ENCODE measurements around the gene ZNF552.
"Not testable (repeated sequence)": the region's sequence is repeated elsewhere in the genome, so short reads cannot be mapped to it uniquely, and the experiment has no call there.

The ZNF552 gene

GRCh38 chr19:57817976-57818375 lies 3.3 kb upstream of the ZNF552 start:
- no peak for DNase-seq

- DNase-seq: no peak
Measured at GRCh38 chr19:57816652-57817051, 1.9 kb upstream of the ZNF552 start.

DNA sequence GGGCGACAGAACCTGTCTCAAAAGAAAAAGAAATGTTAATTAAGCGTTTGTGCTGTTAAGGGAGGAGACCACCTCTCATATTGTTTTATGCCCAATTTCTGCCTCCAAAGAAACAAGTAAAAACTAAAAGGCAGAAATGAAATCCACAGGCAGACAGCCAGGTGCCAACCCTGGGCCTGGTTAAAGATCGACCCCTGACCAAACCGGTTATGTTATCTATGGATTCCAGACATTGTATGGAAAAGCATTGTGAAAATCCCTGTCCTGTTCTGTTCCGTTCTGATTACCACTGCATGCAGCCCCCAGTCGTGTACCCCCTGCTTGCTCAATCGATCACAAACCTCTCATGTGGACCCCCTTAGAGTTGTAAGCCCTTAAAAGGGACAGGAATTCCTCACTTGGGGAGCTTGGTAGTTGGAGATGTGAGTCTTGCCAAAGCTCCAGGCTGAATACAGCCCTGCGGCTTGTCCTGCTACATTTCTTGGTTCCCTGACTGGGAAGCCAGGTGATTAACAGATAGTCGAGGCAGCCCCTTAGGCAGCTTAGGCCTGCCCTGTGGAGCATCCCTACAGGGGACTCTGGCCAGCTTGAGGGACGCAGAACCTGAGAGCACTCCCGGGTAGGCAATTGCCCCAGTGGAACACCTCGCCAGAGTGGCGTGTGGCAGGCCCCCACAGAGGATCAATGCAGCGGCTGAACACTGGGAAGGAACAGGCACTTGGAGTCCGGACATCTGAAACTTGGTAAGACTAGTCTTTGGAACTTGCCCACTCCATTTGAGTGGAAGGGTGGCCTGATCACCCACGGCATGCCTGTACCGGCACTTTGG lies 748 bp upstream of the ZNF552 start:
- DNase-seq: no peak

DNA sequence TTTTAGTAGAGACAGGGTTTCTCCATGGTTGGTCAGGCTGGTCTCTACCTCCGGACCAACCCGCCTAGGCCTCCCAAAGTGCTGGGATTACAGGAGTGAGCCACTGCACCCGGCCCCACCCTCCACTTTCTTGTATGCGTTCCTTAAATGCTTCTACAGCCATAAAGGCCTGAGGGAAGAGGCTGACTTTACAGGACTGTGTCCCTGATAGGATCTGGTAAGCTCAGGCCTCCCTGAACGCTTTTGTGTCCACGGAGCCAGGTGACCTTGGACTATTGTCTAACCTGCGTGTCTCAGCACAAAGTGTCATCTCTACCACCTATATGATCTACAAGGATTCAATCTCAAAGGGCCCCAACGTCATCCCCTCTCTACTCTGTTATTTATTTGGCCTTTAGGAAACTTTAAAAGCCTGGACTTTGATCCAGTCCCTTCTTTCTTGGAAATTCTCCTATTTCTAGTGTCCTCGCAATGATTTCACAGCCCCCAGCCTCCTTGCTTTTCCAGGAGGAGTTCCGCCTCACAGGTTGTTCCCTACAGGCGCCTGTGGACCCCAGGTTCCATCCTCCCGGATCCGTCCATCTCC lies 701 bp downstream of the ZNF552 start:
- no peak for DNase-seq

DNA sequence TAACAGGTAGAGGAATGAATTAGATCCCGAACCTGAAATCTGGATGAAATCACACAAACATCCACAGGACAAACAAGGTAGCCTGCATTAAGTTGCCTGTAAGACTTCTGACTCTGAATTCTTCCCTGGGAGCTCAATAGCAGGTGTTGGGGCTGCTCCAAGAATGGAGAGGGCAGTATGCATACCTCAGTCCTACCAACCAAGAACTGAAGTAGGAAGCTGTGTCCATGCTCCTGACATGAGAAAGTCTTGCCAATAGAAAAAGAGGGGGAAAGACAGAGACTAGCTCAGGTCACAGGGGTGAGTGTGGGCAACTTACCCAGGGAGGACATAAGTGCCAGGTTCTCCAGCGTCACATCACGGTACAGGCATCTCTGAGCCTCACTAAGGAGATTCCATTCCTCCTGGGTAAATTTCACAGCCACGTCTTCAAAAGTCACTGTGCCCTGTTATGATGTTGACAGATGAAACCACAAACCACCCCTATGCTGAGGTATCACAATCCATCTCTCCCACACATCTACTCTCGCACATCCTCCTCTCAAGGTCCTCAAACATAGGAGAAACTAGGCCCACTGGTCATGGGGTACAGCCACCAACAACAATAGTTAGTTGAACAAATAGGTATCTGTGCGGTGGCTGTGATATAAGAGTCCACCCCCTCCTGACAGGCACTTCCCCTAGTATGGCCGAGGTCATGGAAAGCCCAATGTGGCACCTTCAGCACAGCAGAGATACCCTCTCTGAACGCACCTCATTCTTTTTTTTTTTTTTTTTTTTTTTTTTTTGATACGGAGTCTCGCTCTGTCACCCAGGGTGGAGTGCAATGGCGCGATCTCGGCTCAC lies 1.5 kb downstream of the ZNF552 start:
- DNase-seq: not testable (repeated sequence)

GRCh38 chr19:57812226-57812625 lies 2.5 kb downstream of the ZNF552 start:
- no peak for DNase-seq

GRCh38 chr19:57810410-57811295 lies 4.1 kb downstream of the ZNF552 start:
- DNase-seq: not testable (repeated sequence)

DNA sequence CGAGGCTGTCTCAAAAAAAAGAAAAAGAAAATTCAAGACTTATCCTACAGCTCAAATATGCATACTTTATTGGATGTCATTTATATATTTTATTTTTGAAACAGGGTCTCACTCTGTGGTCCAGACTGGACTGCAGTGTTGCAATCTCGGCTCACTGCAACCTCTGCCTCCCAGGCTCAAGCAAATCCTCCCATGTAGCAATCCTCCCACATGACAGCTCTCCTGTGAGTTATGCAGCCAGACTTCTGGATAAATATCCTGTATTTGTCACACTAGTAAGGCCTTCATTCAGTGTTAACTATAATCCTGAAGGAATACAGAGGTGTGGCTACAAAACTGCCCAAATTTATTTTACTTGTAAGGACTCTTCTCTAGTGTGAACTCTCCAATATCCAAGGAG lies 7.2 kb downstream of the ZNF552 start:
- no peak for DNase-seq

- DNase-seq: no peak
Measured at GRCh38 chr19:57803594-57804325, 11.0 kb downstream of the ZNF552 start.

DNA sequence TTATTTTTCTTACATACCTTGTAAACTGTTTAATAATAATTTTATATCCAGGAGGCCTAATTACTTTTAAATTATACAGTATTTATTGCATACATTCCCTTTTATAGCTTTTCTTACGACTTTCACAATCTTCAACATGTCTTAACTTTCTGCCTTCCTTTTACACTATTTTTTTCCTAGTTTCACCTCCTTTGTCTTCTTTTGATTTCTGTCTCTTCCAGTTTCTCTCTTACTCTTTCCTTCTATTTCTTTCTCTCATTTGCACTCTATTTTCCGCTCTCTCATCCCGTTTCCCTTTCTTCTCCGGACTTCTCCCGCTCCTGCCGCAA lies 11.5 kb downstream of the ZNF552 start:
- DNase-seq: no peak

- no peak for DNase-seq
Measured at GRCh38 chr19:57802269-57802668, 12.4 kb downstream of the ZNF552 start.

- DNase-seq: no peak
Measured at GRCh38 chr19:57800696-57801095, 14.0 kb downstream of the ZNF552 start.

DNA sequence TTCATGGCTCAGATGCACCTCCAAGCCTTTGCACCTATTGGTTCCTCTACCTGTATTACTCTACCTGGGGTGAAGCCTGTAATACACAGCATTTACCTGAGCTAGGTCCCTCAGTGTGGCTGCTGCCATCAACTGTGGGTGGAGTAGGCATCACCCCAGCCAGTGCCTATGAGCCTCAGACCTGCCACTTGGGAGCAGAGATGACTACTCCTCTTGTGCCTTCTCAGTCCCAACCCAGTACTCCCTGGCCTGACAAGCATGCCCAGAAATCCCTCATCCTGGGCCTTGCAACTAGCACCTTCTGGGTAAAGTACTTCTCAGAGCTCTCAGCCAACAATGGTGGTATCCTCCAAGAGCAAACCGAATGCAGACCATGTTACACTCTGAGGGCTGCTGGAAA lies 18.1 kb downstream of the ZNF552 start:
- DNase-seq: not testable (repeated sequence)

GRCh38 chr19:57789288-57789687 lies 25.4 kb downstream of the ZNF552 start:
- DNase-seq: no peak

GRCh38 chr19:57788114-57788692 lies 26.5 kb downstream of the ZNF552 start:
- no peak for DNase-seq

- no peak for DNase-seq
Measured at GRCh38 chr19:57786906-57787305, 27.8 kb downstream of the ZNF552 start.

DNA sequence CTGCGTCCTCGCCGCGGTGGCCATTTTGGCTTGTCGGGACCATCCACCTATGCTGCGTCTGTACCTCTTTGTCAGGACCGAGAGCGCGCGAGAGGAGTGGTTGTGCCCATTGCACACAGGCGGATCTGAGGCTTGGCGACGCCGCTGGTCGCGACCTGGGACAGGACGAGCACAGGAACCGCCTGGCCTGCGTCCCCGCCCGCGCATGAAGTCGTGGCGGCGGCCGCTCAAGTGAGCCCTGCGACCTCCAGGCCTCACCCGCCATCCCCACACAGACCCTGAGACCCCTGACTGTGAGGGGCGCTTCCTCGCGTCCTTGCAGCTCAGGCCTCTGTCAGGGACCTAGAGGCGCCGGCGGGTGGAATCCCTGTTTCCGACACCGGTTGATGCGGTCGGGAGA lies 28.4 kb downstream of the ZNF552 start:
- DNase-seq: no peak

GRCh38 chr19:57779220-57779845 lies 35.4 kb downstream of the ZNF552 start:
- no peak for DNase-seq

DNA sequence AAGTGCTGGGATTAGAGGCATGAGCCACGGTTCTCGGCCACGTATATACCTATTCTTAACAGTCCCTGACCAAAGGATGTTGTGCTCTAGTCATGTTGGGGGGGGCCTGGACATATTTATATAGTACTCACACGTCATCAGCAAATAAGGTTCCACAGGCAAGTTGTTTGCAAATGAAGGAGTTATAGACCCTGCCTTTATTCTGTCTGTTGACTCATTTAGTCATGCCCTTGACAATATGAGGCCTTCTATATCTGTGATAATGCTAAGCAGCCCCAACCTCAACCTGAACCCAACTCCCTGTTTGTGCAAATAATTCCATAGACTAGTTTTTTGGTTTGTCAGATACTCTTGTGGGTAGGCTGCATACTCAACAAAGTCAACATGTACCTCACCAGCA lies 36.4 kb downstream of the ZNF552 start:
- no peak for DNase-seq

GRCh38 chr19:57776764-57777296 lies 37.9 kb downstream of the ZNF552 start:
- no peak for DNase-seq

DNA sequence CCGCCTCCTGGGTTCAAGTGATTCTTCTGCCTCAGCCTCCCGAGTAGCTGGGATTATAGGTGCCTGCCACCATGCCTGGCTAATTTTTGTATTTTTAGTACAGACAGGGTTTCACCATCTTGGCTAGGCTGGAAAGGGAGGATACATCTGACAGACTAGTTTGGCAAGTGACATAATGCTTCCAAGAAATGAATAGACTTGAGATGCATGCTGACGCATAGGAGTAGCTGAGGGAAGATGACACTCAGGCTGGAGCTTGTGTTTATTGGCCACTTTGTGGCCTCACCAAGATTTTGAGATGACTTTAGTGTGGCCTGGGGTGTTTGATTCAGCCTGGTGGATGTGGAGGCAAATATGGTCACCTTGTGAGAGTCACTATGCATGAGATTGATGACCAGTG lies 41.2 kb downstream of the ZNF552 start:
- DNase-seq: no peak
